HG03175 (cell line): Measurements from ENCODE around the gene HINT3.
"Not testable (repeated sequence)": the region's sequence is repeated elsewhere in the genome, so short reads cannot be mapped to it uniquely, and the experiment has no call there.

ENCODE experiments used
- ATAC-seq: cut with Tn5 transposase; IDR thresholded peaks from one replicate; pipeline ENCODE4 v1.9.1; 2021; ENCODE audit warnings: mild to moderate bottlenecking, moderate library complexity; ENCODE audit not compliant: unreplicated experiment

HINT3 gene

DNA sequence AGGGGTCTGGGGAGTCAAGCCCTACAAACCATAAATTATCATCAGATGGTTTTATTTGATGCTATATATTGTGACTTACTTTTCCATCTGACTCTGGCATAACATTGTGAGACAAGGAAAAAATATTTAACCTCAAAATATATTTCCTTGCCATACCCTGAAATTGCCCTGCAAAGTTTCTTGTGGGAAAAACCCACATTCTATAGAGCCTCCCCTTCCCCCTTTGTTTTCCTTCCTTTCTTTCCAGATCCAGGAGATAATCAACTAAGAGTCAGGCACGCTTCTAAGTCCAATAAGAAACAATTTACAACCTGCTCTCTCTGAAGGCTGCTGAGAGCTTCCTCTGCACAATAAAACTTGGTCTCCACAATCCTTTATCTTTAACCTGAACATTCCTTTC lies 17.5 kb upstream of the HINT3 start:
- no peak for ATAC-seq

GRCh38 chr6:125939791-125940190 lies 16.8 kb upstream of the HINT3 start:
- ATAC-seq: no peak

GRCh38 chr6:125940247-125941041 lies 16.1 kb upstream of the HINT3 start:
- ATAC-seq: no peak

- no peak for ATAC-seq
Observed at GRCh38 chr6:125942672-125943527, 13.7 kb upstream of the HINT3 start.

DNA sequence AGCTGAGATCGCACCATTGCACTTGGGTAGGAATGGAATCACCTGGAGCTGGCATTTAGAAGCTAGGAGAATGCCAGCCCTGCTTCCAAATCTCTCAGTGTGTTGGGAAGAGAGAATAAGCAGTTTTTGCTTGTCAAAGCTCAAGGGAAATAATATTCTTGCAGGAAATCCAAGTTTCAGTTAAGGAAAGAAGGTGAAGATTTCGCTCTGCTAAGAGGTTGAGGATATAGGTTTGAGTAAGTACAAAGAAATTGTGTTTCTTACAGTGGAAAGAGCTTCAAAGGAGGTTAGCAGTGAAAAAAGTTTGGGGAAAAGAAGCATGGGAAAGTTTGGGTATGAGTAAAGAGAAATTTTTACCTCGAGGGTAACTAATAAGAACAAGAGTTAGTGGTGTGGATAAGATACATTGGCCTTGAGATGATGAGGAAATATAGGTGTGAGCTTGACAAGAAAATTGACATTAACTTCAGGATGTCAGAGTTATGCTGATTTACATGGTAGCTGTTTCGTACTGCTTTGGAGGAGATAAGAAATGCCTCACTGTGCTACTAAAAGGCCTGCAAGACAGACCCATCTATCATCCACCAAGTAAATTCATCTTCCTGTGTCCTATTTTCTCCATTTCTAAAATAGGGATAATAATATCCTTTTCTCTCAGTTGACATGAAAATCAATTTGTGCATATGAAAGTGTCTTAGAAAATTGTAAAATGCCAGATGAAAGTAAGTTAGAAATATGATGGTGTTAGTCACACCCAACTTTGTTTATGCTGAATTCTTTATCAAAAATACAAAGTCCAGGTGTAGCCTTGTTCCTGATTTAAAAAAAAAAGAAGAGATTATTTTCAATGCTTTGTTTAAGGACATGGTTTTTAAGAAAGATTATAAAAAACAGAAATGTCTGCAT lies 12.8 kb upstream of the HINT3 start:
- no peak for ATAC-seq

DNA sequence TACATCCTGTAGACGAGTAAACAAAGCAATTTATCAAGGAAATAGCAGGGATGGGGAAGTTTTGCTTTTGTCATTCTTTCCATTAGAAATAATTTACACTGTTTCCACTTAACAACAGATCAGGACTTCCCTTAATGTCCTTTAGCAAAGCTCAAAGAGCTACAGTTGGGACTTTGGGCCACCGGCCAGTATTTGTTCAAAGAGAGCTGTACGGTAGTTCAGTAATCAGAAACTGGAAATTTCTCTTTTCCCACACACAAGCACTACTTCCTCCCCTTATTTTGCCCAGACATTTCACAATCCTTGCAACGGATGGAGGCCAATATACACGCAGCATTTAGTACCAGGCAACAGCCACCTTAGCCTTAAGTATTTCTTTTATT lies 12.1 kb upstream of the HINT3 start:
- no peak for ATAC-seq

- no peak for ATAC-seq
Observed at GRCh38 chr6:125944896-125945295, 11.7 kb upstream of the HINT3 start.

GRCh38 chr6:125945378-125946141 lies 11.0 kb upstream of the HINT3 start:
- ATAC-seq: no peak

- no peak for ATAC-seq
Observed at GRCh38 chr6:125947615-125948014, 9.0 kb upstream of the HINT3 start.

DNA sequence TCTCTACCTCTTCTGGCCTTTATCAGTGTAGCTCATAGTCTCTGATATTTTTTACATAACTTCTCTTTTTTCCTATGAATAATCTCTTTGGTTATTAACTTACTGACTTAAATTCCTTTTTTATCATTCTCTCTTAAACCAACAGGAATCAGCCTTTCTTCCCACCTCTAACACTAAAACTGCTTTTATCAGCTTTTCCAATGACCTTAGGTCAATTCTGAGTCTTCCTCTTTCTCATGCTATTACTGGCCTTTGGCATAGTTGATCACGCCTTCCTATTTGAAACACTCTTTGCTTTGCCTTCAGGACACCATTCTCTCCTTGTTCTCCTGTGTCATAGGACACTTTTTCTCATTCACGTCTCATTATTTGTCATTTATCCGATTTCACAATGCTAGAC lies 8.1 kb upstream of the HINT3 start:
- ATAC-seq: no peak

- ATAC-seq: no peak
Observed at GRCh38 chr6:125949069-125949468, 7.5 kb upstream of the HINT3 start.

DNA sequence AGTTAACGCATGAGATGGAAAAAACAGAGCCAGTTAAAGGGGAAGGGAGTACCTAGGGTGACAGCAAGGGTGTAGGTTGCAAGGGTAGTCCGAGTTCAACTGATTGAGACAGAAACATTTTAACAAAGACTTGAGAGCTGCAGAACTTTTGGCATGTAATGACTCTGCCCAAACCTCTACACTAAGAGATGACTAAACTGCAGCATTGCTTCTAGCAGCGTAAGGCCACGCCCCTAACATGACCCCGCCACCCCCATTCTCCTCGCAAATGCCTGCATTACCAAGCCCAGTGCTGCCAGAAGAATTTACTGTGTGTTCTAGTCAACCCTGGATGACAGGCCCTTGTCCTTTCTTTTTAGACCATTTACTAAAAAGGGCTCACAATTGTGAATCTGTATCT lies 6.3 kb upstream of the HINT3 start:
- no peak for ATAC-seq

DNA sequence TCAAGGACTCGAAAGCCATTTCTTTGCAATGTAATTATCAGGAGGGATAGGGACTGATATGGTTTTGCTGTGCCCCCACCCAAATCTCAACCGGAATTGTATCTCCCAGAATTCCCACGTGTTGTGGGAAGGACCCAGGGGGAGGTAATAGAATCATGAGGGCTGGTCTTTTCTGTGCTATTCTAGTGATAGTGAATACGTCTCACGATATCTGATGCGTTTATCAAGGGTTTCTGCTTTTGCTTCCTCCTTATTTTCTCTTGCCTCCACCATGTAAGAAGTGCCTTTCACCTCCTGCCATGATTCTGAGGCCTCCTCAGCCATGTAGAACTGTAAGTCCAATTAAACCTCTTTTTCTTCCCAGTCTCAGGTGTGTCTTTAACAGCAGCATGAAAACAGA lies 5.9 kb upstream of the HINT3 start:
- ATAC-seq: not testable (repeated sequence)

DNA sequence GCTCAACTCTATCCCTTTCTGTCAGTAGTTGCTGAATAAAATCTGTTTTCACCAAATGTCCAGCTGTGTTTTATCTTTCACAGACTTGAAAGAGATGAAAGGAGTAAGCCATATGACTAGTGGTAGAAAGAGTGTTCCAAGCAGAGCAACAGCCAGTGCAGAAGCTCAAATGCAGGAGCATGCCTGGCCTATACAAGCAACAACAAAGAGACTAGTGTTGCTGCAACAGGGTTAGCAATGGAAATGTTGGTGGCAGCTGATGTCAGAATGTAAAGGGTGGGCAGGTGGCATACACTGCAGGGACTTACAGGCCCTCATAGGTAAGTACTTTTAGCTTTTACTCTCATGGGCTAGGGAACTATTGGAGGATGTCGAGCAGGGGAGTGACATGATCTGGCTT lies 5.2 kb upstream of the HINT3 start:
- no peak for ATAC-seq

- no peak for ATAC-seq
Observed at GRCh38 chr6:125952764-125953501, 3.6 kb upstream of the HINT3 start.

DNA sequence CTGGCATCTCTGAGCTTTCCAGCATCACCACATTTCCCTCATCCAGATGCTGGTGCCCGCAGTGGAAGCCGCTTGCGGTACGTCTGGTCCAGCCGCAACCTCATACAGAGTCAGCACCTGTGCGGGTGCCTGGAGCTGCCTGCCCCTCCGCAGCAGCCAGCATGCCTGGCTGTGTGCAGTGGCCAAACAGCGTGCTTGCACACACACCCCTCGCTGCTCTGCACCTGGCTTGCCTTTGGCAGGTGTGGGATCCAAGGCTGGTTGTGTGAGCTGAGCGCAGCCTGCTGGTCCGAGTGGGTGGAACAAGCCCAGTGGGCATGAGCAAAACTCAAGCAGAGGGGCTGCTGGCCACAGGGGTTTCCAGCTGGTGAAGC lies 3.1 kb upstream of the HINT3 start:
- no peak for ATAC-seq

DNA sequence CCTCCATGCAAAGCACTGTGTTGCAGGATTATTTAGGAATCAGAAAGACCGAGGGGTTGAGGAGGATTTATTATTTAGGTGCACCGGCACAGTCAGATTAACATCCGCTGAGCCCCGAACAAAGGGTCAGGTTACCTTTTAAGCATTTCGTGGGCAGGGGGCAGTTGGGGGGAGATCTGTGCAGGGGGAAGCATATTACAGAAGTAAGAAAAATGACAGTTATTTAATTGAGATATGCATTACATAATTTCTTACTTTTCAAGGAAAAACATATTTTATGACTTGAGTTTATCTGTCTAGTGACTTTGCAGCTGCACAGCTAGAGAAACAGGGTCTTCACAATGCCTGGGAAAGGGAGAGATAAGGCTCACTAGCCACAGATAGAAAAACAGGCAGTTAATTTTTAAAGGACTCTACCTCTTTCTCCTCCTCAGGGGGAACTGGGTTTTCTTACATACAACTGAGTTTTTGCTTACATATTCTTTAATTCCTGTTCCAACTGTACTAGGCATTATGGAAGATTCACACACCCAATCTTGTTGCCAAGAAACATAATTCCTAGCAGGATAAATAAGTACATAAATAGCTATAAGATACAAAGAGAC lies 1.7 kb upstream of the HINT3 start:
- no peak for ATAC-seq

- no peak for ATAC-seq
Observed at GRCh38 chr6:125955973-125956372, 597 bp upstream of the HINT3 start.

DNA sequence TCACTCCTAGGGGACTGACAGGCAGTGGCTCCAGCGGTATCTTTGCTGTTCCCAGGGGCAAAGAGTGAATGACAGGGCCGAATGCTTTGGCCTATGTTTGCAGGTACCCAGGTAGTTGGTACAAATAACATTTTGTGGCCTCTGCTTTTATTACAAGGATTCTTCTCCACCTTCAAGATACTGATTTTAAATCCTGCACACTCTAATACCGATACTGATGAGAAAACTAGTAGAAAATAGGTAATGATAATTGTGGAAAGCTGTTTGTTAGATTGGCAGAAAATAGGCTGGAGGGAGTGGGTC lies 772 bp downstream of the HINT3 start:
- ATAC-seq: no peak

DNA sequence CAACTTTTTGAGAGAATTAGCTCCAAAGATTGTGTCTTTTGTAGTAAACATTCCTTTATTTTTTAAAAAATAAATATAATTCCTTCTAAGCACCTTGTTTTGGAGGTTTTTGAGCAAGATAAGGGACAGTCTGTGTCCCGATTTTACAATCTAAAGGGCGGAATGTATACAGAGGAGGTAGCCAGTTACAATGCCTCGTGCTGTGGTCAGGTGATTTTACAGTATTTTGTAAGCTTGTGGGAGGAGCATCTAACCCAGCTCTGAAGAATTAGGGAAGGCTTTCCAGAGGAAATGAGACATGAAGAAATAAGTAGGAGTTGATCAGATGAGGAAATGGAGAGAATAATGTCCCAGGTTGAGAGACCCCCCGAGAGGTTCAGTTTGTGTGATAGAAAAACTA lies 1.3 kb downstream of the HINT3 start:
- ATAC-seq: no peak
